GM12891 (cell line): Measurements from ENCODE around the gene NOM1.

Experiments used
- POLR2A ChIP-seq: IDR thresholded peaks from 2 replicates; pipeline ENCODE4 v1.6.1; 2011; ENCODE audit warnings: low read depth, low read length, control low read depth
- POLR2AphosphoS5 ChIP-seq: IDR thresholded peaks from 2 replicates; pipeline ENCODE4 v1.6.1; 2011; ENCODE audit warnings: low read depth, low read length, control low read depth
- TAF1 ChIP-seq: IDR thresholded peaks from 2 replicates; pipeline ENCODE4 v1.6.1; 2011; ENCODE audit warnings: low read depth, low read length, control low read depth

- TF ChIP-seq TAF1 (no peak), POLR2A (no peak), POLR2AphosphoS5 (no peak)
Observed at GRCh38 chr7:157006829-157007469, 57.4 kb downstream of the NOM1 start.
